Keratinocyte (primary cell): Measurements from ENCODE around the gene ACTRT3. TPM values are rescaled to one million over a fixed set of nuclear protein-coding genes. Genes with fewer than 3 reads are reported as not detected.

Experiments
- DNase-seq: peaks from one replicate; pipeline ENCODE4 v3.0.0-alpha.2; 2011; ENCODE audit warnings: low read depth, missing footprints, low spot score
- FAIRE-seq: peaks from 2 replicates; lab custom pipeline; 2011; peaks lifted over from hg19 to GRCh38; lab: Jason Lieb, UNC
- H2AFZ ChIP-seq: 2 replicates; pipeline ENCODE4 v1.6.0; 2012; ENCODE audit warnings: low read length, control low read depth, inconsistent platforms; ENCODE audit not compliant: control insufficient read depth
- H3K27ac ChIP-seq: 2 replicates; pipeline ENCODE4 v1.5.1; 2011; ENCODE audit warnings: low read length; ENCODE audit not compliant: control insufficient read depth, insufficient read depth
- H3K27me3 ChIP-seq: 3 replicates; pipeline ENCODE4 v1.6.0; 2011; ENCODE audit warnings: low read length; ENCODE audit not compliant: control insufficient read depth, insufficient read depth; ENCODE audit errors: extremely low read depth
- H3K36me3 ChIP-seq, 2 experiments: 2 replicates in 1 of 2; 3 replicates in 1 of 2; pipeline ENCODE4 v1.5.1; 2011; ENCODE audit warnings: low read length in 2 of 2, mild to moderate bottlenecking in 1 of 2; ENCODE audit not compliant: control insufficient read depth in 2 of 2, insufficient read depth in 2 of 2; ENCODE audit errors: extremely low read depth in 1 of 2
- H3K4me1 ChIP-seq: 3 replicates; pipeline ENCODE4 v1.5.1; 2011; ENCODE audit warnings: low read length; ENCODE audit not compliant: control insufficient read depth, insufficient read depth; ENCODE audit errors: extremely low read depth
- H3K4me2 ChIP-seq: 3 replicates; pipeline ENCODE4 v1.6.0; 2011; ENCODE audit warnings: low read depth, low read length; ENCODE audit not compliant: control insufficient read depth, insufficient read depth; ENCODE audit errors: extremely low read depth
- H3K4me3 ChIP-seq, 3 experiments: fragments of 200-600 bp in 1 of 3; sonication (generic) in 1 of 3; 2 replicates in 2 of 3; 3 replicates in 1 of 3; pipeline ENCODE4 v1.5.1; 2011 to 2016; ENCODE audit warnings: low read length in 3 of 3, mild to moderate bottlenecking in 3 of 3, control low read depth in 2 of 3, inconsistent platforms in 1 of 3, low read depth in 1 of 3, mixed read lengths in 1 of 3, mixed run types in 1 of 3, moderate library complexity in 1 of 3; ENCODE audit not compliant: control insufficient read depth in 2 of 3, insufficient read depth in 2 of 3; ENCODE audit errors: extremely low read depth in 1 of 3
- H3K79me2 ChIP-seq: 2 replicates; pipeline ENCODE4 v1.6.0; 2012; ENCODE audit warnings: low read length; ENCODE audit not compliant: control insufficient read depth, insufficient read depth
- H3K9ac ChIP-seq: 3 replicates; pipeline ENCODE4 v1.6.0; 2011; ENCODE audit warnings: low read length; ENCODE audit not compliant: control insufficient read depth, insufficient read depth; ENCODE audit errors: extremely low read depth
- H3K9me1 ChIP-seq: 3 replicates; pipeline ENCODE4 v1.6.0; 2011; ENCODE audit warnings: low read length; ENCODE audit not compliant: control insufficient read depth, insufficient read depth; ENCODE audit errors: extremely low read depth
- H3K9me3 ChIP-seq: 2 replicates; pipeline ENCODE4 v1.5.1; 2012; ENCODE audit warnings: low read depth, low read length; ENCODE audit not compliant: control insufficient read depth
- H4K20me1 ChIP-seq: 3 replicates; pipeline ENCODE4 v1.6.0; 2011; ENCODE audit warnings: low read length; ENCODE audit not compliant: control insufficient read depth, insufficient read depth; ENCODE audit errors: extremely low read depth
- CTCF ChIP-seq, 3 experiments: IDR thresholded peaks in 1 of 3; conservative IDR thresholded peaks in 1 of 3; optimal IDR thresholded peaks in 1 of 3; 2 replicates in 2 of 3; 3 replicates in 1 of 3; pipeline versions ENCODE3 to v1.5.1; 2011; ENCODE audit warnings: low read length in 3 of 3, mild to moderate bottlenecking in 3 of 3, moderate library complexity in 2 of 3, control low read depth in 1 of 3, inconsistent platforms in 1 of 3; ENCODE audit not compliant: insufficient read depth in 2 of 3; ENCODE audit errors: extremely low read depth in 1 of 3
- EZH2 ChIP-seq: IDR thresholded peaks from one replicate; pipeline ENCODE4 v1.6.1; 2012; ENCODE audit warnings: inconsistent platforms, mild to moderate bottlenecking, low read length, moderate library complexity
- dilution Hi-C: fragments of 300-500 bp; cut with MboI; formaldehyde crosslinking; loops from one replicate; pipeline ENCODE4 v1.7.0; 2020; ENCODE audit warnings: low sequenced_read_pairs; ENCODE audit not compliant: extremely low pct_ligation_motif_present
- polyA plus RNA-seq, 5 experiments: library from polyadenylated mRNA; depleted of rRNA in 3 of 5; stranded (reverse) in 3 of 5; stranded (forward) in 1 of 5; unstranded in 1 of 5; fragments of >200 nt; gene quantifications; 1 replicate in 1 of 5; 2 replicates in 3 of 5; 3 replicates in 1 of 5; pipeline versions ENCODE4 v1.2.1 to v1.2.3, GENCODE V29; 2011 to 2012; ENCODE audit warnings: missing spikeins in 2 of 5, low read depth in 1 of 5, low replicate concordance in 1 of 5

Gene ACTRT3
- polyA plus RNA-seq, 1 donor (not counting 4 experiments of a cell fraction or from before 2014, with no cell fraction given), result 2.9 TPM

DNA sequence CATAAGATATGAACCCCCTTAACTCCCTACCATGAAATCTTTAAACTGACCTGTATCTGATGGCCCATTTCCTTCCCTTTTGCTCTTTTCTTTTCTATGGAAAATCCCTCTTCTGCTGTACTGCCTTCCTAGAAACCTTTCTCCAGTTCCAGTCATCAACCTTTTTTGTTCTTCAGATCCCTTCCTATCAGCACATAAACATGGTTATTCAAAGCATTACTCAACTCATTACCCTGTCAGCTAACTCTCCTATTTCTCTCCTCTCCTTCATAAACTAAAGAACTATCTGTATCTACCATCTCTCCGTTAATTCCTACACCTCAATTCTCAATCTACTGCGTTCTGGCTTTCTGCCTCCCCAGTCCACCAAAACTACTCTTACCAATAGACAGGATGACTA lies 17.5 kb downstream of the ACTRT3 start:
- Histone ChIP-seq H4K20me1 (no peaks in the 10 kb centered on the region), H3K4me2 (no peak overlapping the region), H3K79me2 (no peaks in the 10 kb centered on the region), H3K9ac (no peak overlapping the region), H3K4me1 (peaks cover 32% of the 10 kb centered on the region), H2AFZ (no peak overlapping the region), H3K27me3 (no peaks in the 10 kb centered on the region), H3K4me3 (no peak overlapping the region), H3K9me1 (peaks cover 2% of the 10 kb centered on the region), H3K27ac (no peak overlapping the region), H3K36me3 (no peaks in the 10 kb centered on the region), H3K9me3 (no peaks in the 10 kb centered on the region)
- FAIRE-seq (no peak), DNase-seq (no peak)
- no peak for TF ChIP-seq CTCF (optimal IDR thresholded peaks at IDR 0.05 in 1 of 3, IDR thresholded peaks at IDR 0.05 in 1 of 3, conservative IDR thresholded peaks at IDR 0.05 in 1 of 3; ENCODE audit: extremely low read depth in 1 of 3, insufficient read depth in 2 of 3, low read length in 3 of 3)
- no peak for TF ChIP-seq EZH2
- dilution Hi-C loops, result no loop called here

DNA sequence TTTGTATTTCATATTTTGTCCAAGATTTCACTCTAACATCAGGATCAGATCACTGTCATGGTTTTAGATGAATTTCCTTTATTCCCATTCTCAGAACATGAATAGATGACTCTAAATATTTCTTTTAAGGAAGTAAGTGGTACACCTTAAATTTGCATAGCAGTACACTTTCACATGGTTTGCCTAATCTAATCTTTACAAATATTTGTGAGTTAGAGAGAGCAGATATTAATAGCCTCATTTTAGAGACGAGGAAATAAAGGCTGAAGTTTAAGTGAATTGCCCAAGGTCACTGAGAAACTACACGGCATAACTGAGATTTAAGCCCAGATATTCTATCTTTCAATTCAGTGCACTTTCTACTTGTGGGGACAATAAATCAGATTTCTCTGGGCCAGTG lies 18.7 kb downstream of the ACTRT3 start:
- dilution Hi-C loops, result no loop called here
- TF ChIP-seq EZH2 (no peak), CTCF (optimal IDR thresholded peaks at IDR 0.05 in 1 of 3, IDR thresholded peaks at IDR 0.05 in 1 of 3, conservative IDR thresholded peaks at IDR 0.05 in 1 of 3; ENCODE audit: extremely low read depth in 1 of 3, insufficient read depth in 2 of 3, low read length in 3 of 3) (no peak)
- Histone ChIP-seq H3K27me3 (no peaks in the 10 kb centered on the region), H3K4me3 (no peak overlapping the region), H4K20me1 (no peaks in the 10 kb centered on the region), H3K9ac (no peak overlapping the region), H3K9me3 (no peaks in the 10 kb centered on the region), H3K4me2 (no peak overlapping the region), H2AFZ (no peak overlapping the region), H3K79me2 (no peaks in the 10 kb centered on the region), H3K27ac (no peak overlapping the region), H3K36me3 (no peaks in the 10 kb centered on the region), H3K4me1 (peaks cover 27% of the 10 kb centered on the region), H3K9me1 (peaks cover 2% of the 10 kb centered on the region)
- no peak for DNase-seq
- FAIRE-seq, result no peak
